Measurements from ENCODE around the gene PLA2G5. TPM values are rescaled to one million over a fixed set of nuclear protein-coding genes. Genes with fewer than 3 reads are reported as not detected.

PLA2G5 gene
- total and polyA plus RNA-seq, 2 of the 8 experiments (the other 6 are each of a cell fraction or from before 2014, with no cell fraction given), result 0.05 TPM; not detected in 1

GRCh38 chr1:20137055-20137454 lies 67.1 kb downstream of the PLA2G5 start:
- H3K9me3 ChIP-seq (ENCODE audit: insufficient read depth in 2 of 2, low read depth in 1 of 2, low read length in 1 of 2), result no peaks in the 10 kb centered on the region; a peak in 1 of 4 replicates
- no peak overlapping the region for H3K23ac ChIP-seq (ENCODE audit: insufficient read length)
- FAIRE-seq (no peak), DNase-seq (ENCODE audit: low read depth in 1 of 2, low spot score in 2 of 2) (no peak)
- no peaks in the 10 kb centered on the region for H3K36me3 ChIP-seq (ENCODE audit: control insufficient read depth in 2 of 4, insufficient read depth in 4 of 4, low read length in 3 of 4)
- no peak overlapping the region for H3K4me3 ChIP-seq (ENCODE audit: extremely low read depth in 1 of 4, insufficient read depth in 2 of 4, low read depth in 3 of 4, low read length in 4 of 4)
- H4K91ac ChIP-seq (replicated peaks; ENCODE audit: insufficient read length, low read length), result no peak overlapping the region
- POLR2A ChIA-PET (ENCODE audit: partially characterized antibody), result no interaction called here
- TF ChIP-seq BCL11A (IDR thresholded peaks at IDR 0.05; ENCODE audit: low read depth in 2 of 2, low read length in 2 of 2) (no peak), YY1 (IDR thresholded peaks at IDR 0.05; ENCODE audit: low read depth, low read length) (no peak), TBP (IDR thresholded peaks at IDR 0.05; ENCODE audit: low read depth, low read length) (no peak), BRCA1 (IDR thresholded peaks at IDR 0.05; ENCODE audit: low read depth, low read length) (no peak), JUND (IDR thresholded peaks at IDR 0.05; ENCODE audit: low read length) (no peak), RBBP5 (IDR thresholded peaks at IDR 0.05; ENCODE audit: borderline replicate concordance, low read depth, low read length) (no peak), RFX5 (IDR thresholded peaks at IDR 0.05; ENCODE audit: borderline replicate concordance, low read depth, low read length) (no peak), KDM1A (IDR thresholded peaks at IDR 0.05; ENCODE audit: borderline replicate concordance, low read length) (no peak), HDAC6 (IDR thresholded peaks at IDR 0.05; ENCODE audit: low read depth, low read length) (no peak), CTCF (IDR thresholded peaks at IDR 0.05; ENCODE audit: control extremely low read depth in 1 of 3, insufficient read depth in 1 of 3, low read depth in 1 of 3, low read length in 3 of 3) (no peak), SIRT6 (IDR thresholded peaks at IDR 0.05; ENCODE audit: low read length) (no peak)
- TF ChIP-seq, protein P1, sequence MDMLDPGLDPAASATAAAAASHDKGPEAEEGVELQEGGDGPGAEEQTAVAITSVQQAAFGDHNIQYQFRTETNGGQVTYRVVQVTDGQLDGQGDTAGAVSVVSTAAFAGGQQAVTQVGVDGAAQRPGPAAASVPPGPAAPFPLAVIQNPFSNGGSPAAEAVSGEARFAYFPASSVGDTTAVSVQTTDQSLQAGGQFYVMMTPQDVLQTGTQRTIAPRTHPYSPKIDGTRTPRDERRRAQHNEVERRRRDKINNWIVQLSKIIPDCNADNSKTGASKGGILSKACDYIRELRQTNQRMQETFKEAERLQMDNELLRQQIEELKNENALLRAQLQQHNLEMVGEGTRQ (IDR thresholded peaks at IDR 0.05; ENCODE audit: low read length), result no peak
- WGBS, 2 experiments (ENCODE audit: extremely low coverage in 1 of 2, insufficient coverage in 1 of 2, insufficient read length in 1 of 2, insufficient replicate concordance in 2 of 2, low coverage in 1 of 2, low lambda C conversion rate in 2 of 2, missing lambda C conversion rate in 1 of 2), result 93% methylated on average over 4 of the region's 4 CpGs; no CpG with 5 or more reads in 1 of the 2 experiments
- no peak overlapping the region for H3K4me2 ChIP-seq (ENCODE audit: insufficient read depth in 1 of 2, low read depth in 2 of 2, low read length in 2 of 2)
- no peaks in the 10 kb centered on the region for H3K27me3 ChIP-seq (replicated peaks in 1 of 4; ENCODE audit: control insufficient read depth in 3 of 4, extremely low read depth in 1 of 4, insufficient read depth in 3 of 4, low read length in 3 of 4)
- no peak overlapping the region for H2BK15ac ChIP-seq (ENCODE audit: low read length)
- no peaks in the 10 kb centered on the region for H4K20me1 ChIP-seq (replicated peaks in 1 of 2; ENCODE audit: control insufficient read depth in 1 of 2, insufficient read depth in 2 of 2, low read length in 2 of 2)
- CTCF ChIA-PET (ENCODE audit: partially characterized antibody), result no interaction called here
- no peak overlapping the region for H2BK120ac ChIP-seq (replicated peaks; ENCODE audit: low read depth, low read length)
- no peak overlapping the region for H4K5ac ChIP-seq (ENCODE audit: insufficient read length, low read depth, low read length)
- H2BK12ac ChIP-seq (ENCODE audit: low read depth, low read length), result no peak overlapping the region
- H3K4ac ChIP-seq (replicated peaks; ENCODE audit: insufficient read length, low read depth, low read length), result no peak overlapping the region
- H3K79me1 ChIP-seq (ENCODE audit: low read depth, low read length), result no peaks in the 10 kb centered on the region
- H2BK5ac ChIP-seq (ENCODE audit: low read depth, low read length), result no peak overlapping the region
- H2AFZ ChIP-seq (ENCODE audit: low read length), result no peak overlapping the region
- no peak overlapping the region for H3K18ac ChIP-seq (ENCODE audit: extremely low read depth, low read length)
- H3K4me1 ChIP-seq (replicated peaks in 1 of 4; ENCODE audit: control insufficient read depth in 3 of 4, insufficient read depth in 4 of 4, low read length in 3 of 4), result no peaks in the 10 kb centered on the region
- H3K79me2 ChIP-seq (ENCODE audit: control insufficient read depth in 1 of 2, insufficient read depth in 2 of 2, low read length in 2 of 2), result no peaks in the 10 kb centered on the region
- H3K23me2 ChIP-seq (ENCODE audit: low read depth, low read length), result peaks cover 3% of the 10 kb centered on the region; the same call in 1 of the 2 replicates
- H3K9ac ChIP-seq (replicated peaks in 1 of 4; ENCODE audit: extremely low read depth in 1 of 4, low read depth in 3 of 4, low read length in 3 of 4), result no peak overlapping the region
- no peak overlapping the region for H3K27ac ChIP-seq (ENCODE audit: low read depth, low read length)
- H2AK5ac ChIP-seq (ENCODE audit: low read depth, low read length), result no peak overlapping the region
- H3K56ac ChIP-seq (replicated peaks; ENCODE audit: insufficient read length, low read depth, low read length), result no peak overlapping the region
- H4K8ac ChIP-seq (ENCODE audit: extremely low read depth, insufficient read depth, low read length), result no peak overlapping the region
- H2BK20ac ChIP-seq (ENCODE audit: low read length), result no peak overlapping the region
- H3K14ac ChIP-seq (ENCODE audit: insufficient read length), result no peak overlapping the region
